ENCODE data around the gene SLIT1.

SLIT1 gene

DNA sequence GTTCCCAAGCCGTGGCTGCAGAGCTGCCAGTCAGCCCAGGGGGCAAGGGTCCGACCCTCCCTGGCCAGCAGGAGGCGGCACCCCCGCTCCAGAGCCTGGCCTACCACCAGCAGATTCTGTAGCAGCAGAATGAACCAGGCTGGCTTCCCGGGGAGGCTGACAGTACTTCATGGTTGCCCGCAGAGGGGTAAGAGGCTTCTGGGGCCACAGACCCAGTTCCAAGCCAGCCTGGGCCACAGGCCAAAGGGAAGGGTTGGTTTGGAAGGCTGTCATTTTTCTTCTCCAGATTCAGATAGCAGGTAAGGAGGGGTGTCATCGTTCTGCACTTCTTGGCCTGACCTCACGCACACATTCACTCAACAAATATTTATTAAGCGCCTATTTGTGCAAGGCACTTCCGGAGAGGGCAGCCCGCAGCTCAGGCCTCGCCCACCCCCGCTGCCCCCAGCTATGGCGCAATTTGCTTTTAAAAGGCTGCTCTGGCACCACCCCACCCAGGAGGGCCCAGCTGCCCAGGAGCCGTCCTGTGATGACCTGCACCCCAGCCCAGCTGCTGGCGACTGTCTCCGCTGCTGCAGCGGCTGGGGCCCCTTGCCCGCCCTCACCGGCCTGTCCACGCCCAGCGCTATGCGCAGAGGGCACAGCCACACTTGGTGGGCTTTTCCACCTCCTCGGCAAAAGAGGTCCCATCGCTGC is 185.1 kb downstream of the SLIT1 start:
- no peak overlapping the region for H3K4me3 ChIP-seq (ENCODE audit: low read length)
- TF ChIP-seq, protein P1, sequence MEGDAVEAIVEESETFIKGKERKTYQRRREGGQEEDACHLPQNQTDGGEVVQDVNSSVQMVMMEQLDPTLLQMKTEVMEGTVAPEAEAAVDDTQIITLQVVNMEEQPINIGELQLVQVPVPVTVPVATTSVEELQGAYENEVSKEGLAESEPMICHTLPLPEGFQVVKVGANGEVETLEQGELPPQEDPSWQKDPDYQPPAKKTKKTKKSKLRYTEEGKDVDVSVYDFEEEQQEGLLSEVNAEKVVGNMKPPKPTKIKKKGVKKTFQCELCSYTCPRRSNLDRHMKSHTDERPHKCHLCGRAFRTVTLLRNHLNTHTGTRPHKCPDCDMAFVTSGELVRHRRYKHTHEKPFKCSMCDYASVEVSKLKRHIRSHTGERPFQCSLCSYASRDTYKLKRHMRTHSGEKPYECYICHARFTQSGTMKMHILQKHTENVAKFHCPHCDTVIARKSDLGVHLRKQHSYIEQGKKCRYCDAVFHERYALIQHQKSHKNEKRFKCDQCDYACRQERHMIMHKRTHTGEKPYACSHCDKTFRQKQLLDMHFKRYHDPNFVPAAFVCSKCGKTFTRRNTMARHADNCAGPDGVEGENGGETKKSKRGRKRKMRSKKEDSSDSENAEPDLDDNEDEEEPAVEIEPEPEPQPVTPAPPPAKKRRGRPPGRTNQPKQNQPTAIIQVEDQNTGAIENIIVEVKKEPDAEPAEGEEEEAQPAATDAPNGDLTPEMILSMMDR (conservative IDR thresholded peaks at IDR 0.05; ENCODE audit: low read length): no peak
- no peak for DNase-seq (ENCODE audit: low read depth)

DNA sequence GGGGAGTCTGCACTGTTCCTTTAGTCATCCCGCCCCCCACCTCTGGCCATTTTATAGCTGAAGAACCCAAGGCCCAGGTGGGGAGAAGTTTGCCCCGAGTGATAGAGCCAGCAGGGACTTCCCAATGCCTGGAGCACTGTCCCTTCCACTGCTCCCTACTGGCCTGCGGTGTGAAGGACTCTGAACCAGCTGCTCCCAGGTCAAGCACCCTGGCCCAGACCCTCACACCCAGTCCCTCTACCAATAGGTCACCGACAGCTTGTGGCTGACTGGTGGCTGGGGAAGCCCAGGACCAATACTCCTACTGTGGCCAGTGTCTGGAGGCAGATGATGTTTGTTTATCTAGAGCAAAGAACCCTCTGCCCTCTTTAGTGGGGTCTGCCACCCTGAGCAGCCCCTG is 185.8 kb downstream of the SLIT1 start:
- TF ChIP-seq, protein P1 (conservative IDR thresholded peaks at IDR 0.05; ENCODE audit: low read length): no peak
- DNase-seq (ENCODE audit: low read depth): no peak
- no peak overlapping the region for H3K4me3 ChIP-seq (ENCODE audit: low read length)

DNA sequence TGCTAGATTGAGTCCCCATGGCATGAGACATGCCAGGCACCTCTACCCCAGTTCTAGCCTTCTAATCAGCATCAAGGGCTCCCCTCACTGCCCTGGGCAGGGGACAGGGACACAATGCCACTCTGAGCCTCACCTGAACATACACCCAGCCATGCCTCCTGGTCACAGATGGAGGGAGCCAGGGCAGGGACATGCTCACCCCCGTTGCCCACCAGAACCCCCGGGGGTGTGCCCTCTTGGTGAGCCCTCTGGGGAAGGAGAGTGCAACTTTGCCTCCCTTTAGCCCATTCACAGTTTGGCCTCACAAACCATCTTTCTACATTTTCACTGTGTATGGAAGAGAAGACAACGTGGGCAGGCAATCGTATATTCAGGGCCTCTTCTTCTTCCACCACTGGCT is 186.4 kb downstream of the SLIT1 start:
- no peak for DNase-seq (ENCODE audit: low read depth)
- TF ChIP-seq, protein P1 (conservative IDR thresholded peaks at IDR 0.05; ENCODE audit: low read length): no peak
- H3K4me3 ChIP-seq (ENCODE audit: low read length): no peak overlapping the region

DNA sequence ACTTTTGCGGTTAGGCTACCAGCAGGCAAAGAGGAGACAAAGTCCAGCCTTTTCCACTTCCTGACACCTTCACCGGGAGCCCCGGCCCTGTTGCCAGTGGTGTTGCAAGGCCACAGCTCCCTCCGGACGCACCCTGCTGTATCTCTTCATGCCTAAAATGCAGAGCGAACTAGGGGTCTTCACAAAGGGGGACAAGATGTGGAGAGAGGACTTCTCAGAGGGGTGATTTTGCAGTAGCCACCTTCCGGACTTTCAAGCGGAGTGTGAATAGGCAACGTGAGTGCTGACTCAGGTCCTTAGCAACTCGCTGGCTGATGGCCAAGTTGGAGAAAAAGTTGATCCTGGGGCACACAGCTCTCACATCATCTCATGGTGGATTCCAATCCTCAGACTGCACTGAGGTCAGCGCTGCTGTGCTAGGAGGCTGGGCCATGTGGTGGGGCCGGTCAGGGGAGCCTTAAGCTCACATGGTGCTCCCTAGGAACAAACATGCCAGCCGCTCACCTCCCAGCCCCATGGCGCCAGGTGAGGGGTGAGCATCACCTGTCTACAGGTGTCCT is 187.3 kb downstream of the SLIT1 start:
- DNase-seq (ENCODE audit: low read depth): peak; percentile 28
- TF ChIP-seq, protein P1 (conservative IDR thresholded peaks at IDR 0.05; ENCODE audit: low read length): no peak

DNA sequence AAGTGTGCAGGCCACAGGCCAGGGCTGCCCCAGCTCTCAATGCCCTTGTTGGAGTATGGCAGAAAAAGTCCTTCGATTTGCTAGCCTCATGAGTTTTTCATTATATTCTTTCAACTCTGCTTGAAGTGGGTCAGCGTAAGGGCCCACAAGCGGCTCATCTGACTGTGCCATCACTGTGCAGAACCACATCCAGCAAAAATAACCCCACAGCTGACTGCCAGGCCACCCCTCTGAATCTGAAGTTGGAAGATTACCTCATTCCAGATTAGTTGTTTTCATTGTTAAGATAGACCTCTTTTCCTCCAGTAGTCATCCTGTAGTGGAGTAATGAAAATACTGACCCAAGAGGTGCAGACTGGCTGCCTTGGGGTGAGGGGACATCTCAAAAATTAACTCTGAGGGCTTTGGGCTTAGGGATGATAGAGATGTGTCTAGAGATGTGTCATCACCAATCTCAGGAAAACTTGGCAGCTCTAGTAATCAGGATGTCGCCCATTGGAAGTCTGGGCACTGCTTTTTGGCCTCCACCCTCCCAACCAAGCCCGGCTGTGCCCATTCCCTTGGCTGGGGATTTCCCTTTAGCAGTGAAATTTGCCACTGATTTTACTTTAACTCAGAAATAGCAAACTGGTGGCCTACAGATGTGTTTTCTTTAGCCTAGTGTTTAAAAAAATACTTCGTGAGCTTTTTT is 189.3 kb downstream of the SLIT1 start:
- TF ChIP-seq, protein P1 (conservative IDR thresholded peaks at IDR 0.05; ENCODE audit: low read length): no peak
- H3K4me3 ChIP-seq (ENCODE audit: low read length): no peak overlapping the region
- DNase-seq (ENCODE audit: low read depth): no peak

More for the DNA sequence above, 187.3 kb downstream of the SLIT1 start:
- no peak overlapping the region for H3K4me3 ChIP-seq (ENCODE audit: low read length)

DNA sequence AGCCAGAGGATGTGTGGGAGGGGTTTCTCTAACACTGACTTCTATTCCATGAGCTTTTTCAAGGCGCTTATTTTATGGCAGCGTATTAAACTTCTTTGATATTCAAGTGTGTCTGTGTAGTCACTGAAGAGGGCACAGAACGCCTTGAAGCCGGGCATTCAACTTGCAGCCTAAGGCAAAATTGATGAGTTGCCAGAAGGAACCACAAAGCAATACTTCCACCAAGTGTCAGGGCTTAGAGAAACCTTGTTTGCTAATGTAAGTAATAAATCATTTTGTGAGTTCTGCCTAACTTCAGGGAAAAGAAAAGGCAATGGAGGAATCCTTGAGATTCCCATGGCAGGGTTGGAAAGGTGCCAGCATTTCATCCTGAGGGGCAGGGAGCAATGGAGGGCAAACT is 189.9 kb downstream of the SLIT1 start:
- H3K4me3 ChIP-seq (ENCODE audit: low read length): no peak overlapping the region
- TF ChIP-seq, protein P1 (conservative IDR thresholded peaks at IDR 0.05; ENCODE audit: low read length): no peak
- DNase-seq (ENCODE audit: low read depth): peak; percentile 48

DNA sequence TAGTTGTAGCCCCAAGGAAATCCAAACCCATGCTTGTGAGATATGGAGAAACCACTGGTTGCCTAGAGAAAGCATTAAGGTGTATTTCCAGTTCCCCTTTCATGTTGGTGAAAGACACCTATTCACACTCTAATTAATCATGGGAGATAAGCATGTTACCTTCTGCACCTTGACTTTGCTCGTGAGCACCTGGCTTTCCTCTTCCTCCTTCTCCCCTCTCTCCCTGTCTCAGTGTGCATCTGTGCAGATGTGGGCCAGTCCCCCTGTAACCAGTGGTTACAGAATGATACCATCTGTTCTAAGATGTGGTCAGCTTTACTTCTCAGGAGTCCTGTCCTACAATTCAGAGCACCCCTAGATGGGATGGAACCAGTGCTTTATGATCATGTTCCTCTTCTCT is 193.0 kb downstream of the SLIT1 start:
- TF ChIP-seq, protein P1 (conservative IDR thresholded peaks at IDR 0.05; ENCODE audit: low read length): no peak
- H3K4me3 ChIP-seq (ENCODE audit: low read length): no peak overlapping the region

More for the DNA sequence above, 193.0 kb downstream of the SLIT1 start:
- no peak for DNase-seq (ENCODE audit: low read depth)
